ENCODE measurements around the gene CMYA5.

The CMYA5 gene

GRCh38 chr5:79831381-79832309 lies 142.0 kb downstream of the CMYA5 start:
- H3K4me2 ChIP-seq (ENCODE audit: low read length), result no peak overlapping the region
- no peaks in the 10 kb centered on the region for H4K20me1 ChIP-seq (ENCODE audit: insufficient read depth, low read length)
- H3K79me2 ChIP-seq (ENCODE audit: insufficient read depth, low read length), result no peaks in the 10 kb centered on the region
- H3K9me2 ChIP-seq (ENCODE audit: low read depth, low read length), result no peaks in the 10 kb centered on the region
- no peaks in the 10 kb centered on the region for H3K4me1 ChIP-seq (ENCODE audit: insufficient read depth, low read length, severe bottlenecking)
- H3F3A ChIP-seq (ENCODE audit: insufficient read depth, low read length), result no peaks in the 10 kb centered on the region
- H3K27ac ChIP-seq (ENCODE audit: low read depth, low read length, poor library complexity, severe bottlenecking), result no peak overlapping the region
- H3K9me3 ChIP-seq (ENCODE audit: low read length), result no peaks in the 10 kb centered on the region
- TF ChIP-seq CTCF (IDR thresholded peaks at IDR 0.05; ENCODE audit: low read length) (no peak), EZH2 (IDR thresholded peaks at IDR 0.05; ENCODE audit: borderline replicate concordance, low read length) (no peak)
- H3K4me3 ChIP-seq (ENCODE audit: low read depth, low read length, poor library complexity, severe bottlenecking), result no peak overlapping the region
- H3K36me3 ChIP-seq (ENCODE audit: insufficient read depth, low read length), result no peaks in the 10 kb centered on the region
- no peaks in the 10 kb centered on the region for H3K27me3 ChIP-seq (ENCODE audit: insufficient read depth, low read length)
- no peak overlapping the region for H3K9ac ChIP-seq (ENCODE audit: low read length)
- no peak overlapping the region for H2AFZ ChIP-seq (ENCODE audit: low read length)

DNA sequence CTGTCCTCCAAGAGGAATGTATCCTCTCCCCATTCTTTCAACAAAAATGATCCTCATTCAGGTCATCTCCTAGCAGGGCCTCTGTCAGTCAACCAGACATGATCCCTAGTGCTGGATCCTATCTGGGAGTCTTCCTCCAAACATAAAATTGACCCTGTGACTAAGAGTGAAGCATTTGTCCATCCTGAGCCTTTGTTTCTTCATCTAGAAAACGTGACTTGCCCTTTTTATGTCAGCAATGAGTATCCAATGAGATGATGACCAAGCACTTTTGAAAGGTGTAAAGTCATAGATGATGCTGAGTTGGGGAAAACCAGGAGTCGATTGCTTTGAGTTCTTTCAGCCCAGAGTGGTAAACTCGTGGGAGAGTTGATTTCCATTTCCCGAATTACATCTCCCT lies 143.3 kb downstream of the CMYA5 start:
- Histone ChIP-seq H3F3A (ENCODE audit: insufficient read depth, low read length) (no peaks in the 10 kb centered on the region), H3K4me2 (ENCODE audit: low read length) (no peak overlapping the region), H3K36me3 (ENCODE audit: insufficient read depth, low read length) (no peaks in the 10 kb centered on the region), H3K79me2 (ENCODE audit: insufficient read depth, low read length) (no peaks in the 10 kb centered on the region), H3K27me3 (ENCODE audit: insufficient read depth, low read length) (no peaks in the 10 kb centered on the region), H3K9ac (ENCODE audit: low read length) (no peak overlapping the region), H3K9me3 (ENCODE audit: low read length) (no peaks in the 10 kb centered on the region), H4K20me1 (ENCODE audit: insufficient read depth, low read length) (no peaks in the 10 kb centered on the region), H3K4me1 (ENCODE audit: insufficient read depth, low read length, severe bottlenecking) (no peaks in the 10 kb centered on the region), H2AFZ (ENCODE audit: low read length) (no peak overlapping the region), H3K9me2 (ENCODE audit: low read depth, low read length) (no peaks in the 10 kb centered on the region), H3K4me3 (ENCODE audit: low read depth, low read length, poor library complexity, severe bottlenecking) (no peak overlapping the region), H3K27ac (ENCODE audit: low read depth, low read length, poor library complexity, severe bottlenecking) (no peak overlapping the region)
- TF ChIP-seq EZH2 (IDR thresholded peaks at IDR 0.05; ENCODE audit: borderline replicate concordance, low read length), result no peak
- TF ChIP-seq CTCF (IDR thresholded peaks at IDR 0.05; ENCODE audit: low read length), result no peak

- H2AFZ ChIP-seq (ENCODE audit: low read length), result no peak overlapping the region
- TF ChIP-seq EZH2 (IDR thresholded peaks at IDR 0.05; ENCODE audit: borderline replicate concordance, low read length) (no peak), CTCF (IDR thresholded peaks at IDR 0.05; ENCODE audit: low read length) (no peak)
Measured at GRCh38 chr5:79834098-79834753, 144.6 kb downstream of the CMYA5 start.

More at GRCh38 chr5:79834098-79834753, 144.6 kb downstream of the CMYA5 start:
- Histone ChIP-seq H3K27ac (ENCODE audit: low read depth, low read length, poor library complexity, severe bottlenecking) (no peak overlapping the region), H3K4me1 (ENCODE audit: insufficient read depth, low read length, severe bottlenecking) (no peaks in the 10 kb centered on the region), H3K9me2 (ENCODE audit: low read depth, low read length) (no peaks in the 10 kb centered on the region), H3K27me3 (ENCODE audit: insufficient read depth, low read length) (no peaks in the 10 kb centered on the region), H3K4me3 (ENCODE audit: low read depth, low read length, poor library complexity, severe bottlenecking) (no peak overlapping the region), H3F3A (ENCODE audit: insufficient read depth, low read length) (no peaks in the 10 kb centered on the region), H3K4me2 (ENCODE audit: low read length) (no peak overlapping the region), H3K9me3 (ENCODE audit: low read length) (no peaks in the 10 kb centered on the region), H3K36me3 (ENCODE audit: insufficient read depth, low read length) (no peaks in the 10 kb centered on the region), H4K20me1 (ENCODE audit: insufficient read depth, low read length) (no peaks in the 10 kb centered on the region), H3K9ac (ENCODE audit: low read length) (no peak overlapping the region), H3K79me2 (ENCODE audit: insufficient read depth, low read length) (no peaks in the 10 kb centered on the region)

Measured in OCI-LY1 (cell line).